ENCODE results near the gene FER.

- TF ChIP-seq CTCF (conservative IDR thresholded peaks at IDR 0.05; ENCODE audit: low read length) (no peak), EZH2phosphoT487 (IDR thresholded peaks at IDR 0.05; ENCODE audit: borderline replicate concordance, low read depth, low read length) (no peak)
Measured at GRCh38 chr5:109100971-109101370, 353.3 kb downstream of the FER start.

All from OCI-LY7 (cell line).